H7 (cell line): ENCODE data around the gene FHL2. TPM values are rescaled to one million over a fixed set of nuclear protein-coding genes. Genes with fewer than 3 reads are reported as not detected.

ENCODE experiments used
- DNase-seq: peaks from one replicate; pipeline ENCODE4 v3.0.0; 2012
- H3K27me3 ChIP-seq: 2 replicates; pipeline ENCODE4 v1.6.0; 2011; ENCODE audit warnings: mild to moderate bottlenecking, low read length; ENCODE audit not compliant: control insufficient read depth, insufficient read depth
- H3K36me3 ChIP-seq: replicated peaks from 2 replicates; pipeline ENCODE4 v1.5.1; 2011; ENCODE audit warnings: low read length; ENCODE audit not compliant: control insufficient read depth, insufficient read depth
- H3K4me3 ChIP-seq: 2 replicates; pipeline ENCODE4 v1.5.1; 2011; ENCODE audit warnings: low read depth, mild to moderate bottlenecking, control low read depth, low read length, moderate library complexity; ENCODE audit not compliant: insufficient read depth
- total RNA-seq: library from RNA; depleted of rRNA; stranded (reverse); fragments of >200 nt; shearing (Covaris generic); gene quantifications from 2 replicates; pipeline ENCODE4 v1.2.3, GENCODE V29; 2014

FHL2 gene
- total RNA-seq, 1 experiment from 2014 or later: 20.0 TPM

- Histone ChIP-seq H3K36me3 (peaks cover 13% of the 10 kb centered on the region), H3K4me3 (no peak overlapping the region), H3K27me3 (no peaks in the 10 kb centered on the region)
- DNase-seq: no peak
Measured at GRCh38 chr2:105384216-105384615, 14.6 kb downstream of the FHL2 start.

GRCh38 chr2:105383432-105384166 lies 15.3 kb downstream of the FHL2 start:
- no peak for DNase-seq
- Histone ChIP-seq H3K27me3 (no peaks in the 10 kb centered on the region), H3K4me3 (no peak overlapping the region), H3K36me3 (peaks cover 13% of the 10 kb centered on the region)

GRCh38 chr2:105382177-105382576 lies 16.7 kb downstream of the FHL2 start:
- no peak for DNase-seq
- Histone ChIP-seq H3K4me3 (no peak overlapping the region), H3K27me3 (no peaks in the 10 kb centered on the region), H3K36me3 (peaks cover 13% of the 10 kb centered on the region)

- no peak for DNase-seq
- peaks cover 13% of the 10 kb centered on the region for H3K36me3 ChIP-seq
- no peaks in the 10 kb centered on the region for H3K27me3 ChIP-seq
- no peak overlapping the region for H3K4me3 ChIP-seq
Measured at GRCh38 chr2:105381101-105381668, 17.7 kb downstream of the FHL2 start.

- H3K4me3 ChIP-seq: no peak overlapping the region
- no peaks in the 10 kb centered on the region for H3K27me3 ChIP-seq
- no peak for DNase-seq
- H3K36me3 ChIP-seq: peaks cover 9% of the 10 kb centered on the region
Measured at GRCh38 chr2:105380432-105381100, 18.3 kb downstream of the FHL2 start.

GRCh38 chr2:105379741-105380186 lies 19.1 kb downstream of the FHL2 start:
- peaks cover 1% of the 10 kb centered on the region; the same call in 1 of the 2 replicates for H3K36me3 ChIP-seq
- H3K27me3 ChIP-seq: no peaks in the 10 kb centered on the region
- H3K4me3 ChIP-seq: no peak overlapping the region
- DNase-seq: no peak

- Histone ChIP-seq H3K4me3 (no peak overlapping the region), H3K27me3 (no peaks in the 10 kb centered on the region), H3K36me3 (no peaks in the 10 kb centered on the region; the same call in 1 of the 2 replicates)
- DNase-seq: no peak
Measured at GRCh38 chr2:105378921-105379383, 19.9 kb downstream of the FHL2 start.

- Histone ChIP-seq H3K36me3 (peaks cover 1% of the 10 kb centered on the region), H3K27me3 (no peaks in the 10 kb centered on the region), H3K4me3 (no peak overlapping the region)
- DNase-seq: no peak
Measured at GRCh38 chr2:105378276-105378840, 20.5 kb downstream of the FHL2 start.

- no peak for DNase-seq
- Histone ChIP-seq H3K36me3 (peaks cover 4% of the 10 kb centered on the region), H3K27me3 (no peaks in the 10 kb centered on the region)
Measured at GRCh38 chr2:105377871-105378270, 21.0 kb downstream of the FHL2 start.

GRCh38 chr2:105376789-105377240 lies 22.0 kb downstream of the FHL2 start:
- no peaks in the 10 kb centered on the region for H3K27me3 ChIP-seq
- no peak overlapping the region for H3K4me3 ChIP-seq
- peaks cover 4% of the 10 kb centered on the region for H3K36me3 ChIP-seq
- DNase-seq: no peak

More at GRCh38 chr2:105377871-105378270, 21.0 kb downstream of the FHL2 start:
- no peak overlapping the region for H3K4me3 ChIP-seq

GRCh38 chr2:105376010-105376409 lies 22.8 kb downstream of the FHL2 start:
- Histone ChIP-seq H3K27me3 (no peaks in the 10 kb centered on the region), H3K36me3 (peaks cover 4% of the 10 kb centered on the region)
- DNase-seq: no peak

GRCh38 chr2:105375001-105375561 lies 23.8 kb downstream of the FHL2 start:
- Histone ChIP-seq H3K36me3 (peaks cover 5% of the 10 kb centered on the region), H3K4me3 (no peak overlapping the region), H3K27me3 (no peaks in the 10 kb centered on the region)
- DNase-seq: no peak

More at GRCh38 chr2:105376010-105376409, 22.8 kb downstream of the FHL2 start:
- H3K4me3 ChIP-seq: no peak overlapping the region

GRCh38 chr2:105373895-105374401 lies 24.9 kb downstream of the FHL2 start:
- H3K27me3 ChIP-seq: no peaks in the 10 kb centered on the region
- peaks cover 5% of the 10 kb centered on the region for H3K36me3 ChIP-seq
- DNase-seq: no peak
- H3K4me3 ChIP-seq: no peak overlapping the region

GRCh38 chr2:105373344-105373781 lies 25.5 kb downstream of the FHL2 start:
- no peaks in the 10 kb centered on the region for H3K27me3 ChIP-seq
- DNase-seq: no peak
- H3K4me3 ChIP-seq: no peak overlapping the region
- H3K36me3 ChIP-seq: peaks cover 6% of the 10 kb centered on the region
